ES-I3 (cell line): ENCODE measurements around the gene RERE.

Experiments
- H3K36me3 ChIP-seq: 2 replicates; pipeline ENCODE4 v1.6.1; 2013; ENCODE audit warnings: mild to moderate bottlenecking, low read length, control low read depth, moderate library complexity; ENCODE audit not compliant: insufficient read depth
- H3K4me1 ChIP-seq: 2 replicates; pipeline ENCODE4 v1.6.1; 2013; ENCODE audit warnings: mild to moderate bottlenecking, control low read depth, low read length; ENCODE audit not compliant: insufficient read depth
- H3K9ac ChIP-seq: 2 replicates; pipeline ENCODE4 v1.6.1; 2013; ENCODE audit warnings: low read depth, mild to moderate bottlenecking, low read length, moderate library complexity
- H3K9me3 ChIP-seq: 2 replicates; pipeline ENCODE4 v1.6.1; 2013; ENCODE audit warnings: mild to moderate bottlenecking, low read length, moderate library complexity; ENCODE audit not compliant: control insufficient read depth, insufficient read depth

The RERE gene

DNA sequence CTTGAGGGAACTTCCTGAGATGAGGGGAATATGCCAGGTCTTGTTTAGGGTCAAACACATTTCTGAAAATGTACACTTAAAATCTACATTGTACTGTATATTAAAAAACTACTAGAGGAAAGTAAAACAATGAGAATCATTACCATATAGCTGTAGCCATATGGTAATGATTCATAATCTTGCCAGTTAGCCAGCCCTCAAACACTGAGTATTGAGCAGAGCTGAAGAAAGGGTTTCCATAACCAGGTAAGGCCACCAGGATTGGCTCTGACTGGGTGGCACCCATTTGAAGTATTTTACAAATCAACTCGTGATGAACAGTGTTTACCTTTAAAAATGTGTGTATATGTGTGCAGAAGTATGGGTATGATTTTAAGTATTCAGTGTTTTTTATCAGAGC is 272.8 kb downstream of the RERE start:
- H3K36me3 ChIP-seq = peaks cover 8% of the 10 kb centered on the region
- no peaks in the 10 kb centered on the region; the same call in 1 of the 2 replicates for H3K9me3 ChIP-seq
- no peaks in the 10 kb centered on the region for H3K4me1 ChIP-seq
- H3K9ac ChIP-seq = no peak overlapping the region

DNA sequence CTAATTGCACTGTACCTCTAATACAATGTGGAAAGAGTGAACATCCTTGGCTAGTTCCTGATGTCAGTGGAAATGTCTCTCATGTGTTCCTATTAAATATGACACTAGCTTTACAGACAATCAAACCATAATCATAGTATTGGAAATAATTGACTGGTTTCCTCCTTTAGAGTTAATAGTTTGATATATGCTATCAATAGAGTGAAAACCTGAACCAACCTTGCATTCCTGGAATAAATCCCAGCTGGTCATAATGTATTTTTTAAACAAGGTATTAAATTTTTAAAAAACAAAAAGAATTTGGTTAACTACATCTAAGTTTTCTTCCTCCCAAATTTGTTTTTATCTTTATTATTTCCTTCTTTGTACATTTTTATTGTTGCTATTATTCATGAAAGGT is 273.5 kb downstream of the RERE start:
- H3K9ac ChIP-seq = no peak overlapping the region
- H3K4me1 ChIP-seq = no peaks in the 10 kb centered on the region
- H3K36me3 ChIP-seq = peaks cover 8% of the 10 kb centered on the region
- H3K9me3 ChIP-seq = no peaks in the 10 kb centered on the region; the same call in 1 of the 2 replicates

DNA sequence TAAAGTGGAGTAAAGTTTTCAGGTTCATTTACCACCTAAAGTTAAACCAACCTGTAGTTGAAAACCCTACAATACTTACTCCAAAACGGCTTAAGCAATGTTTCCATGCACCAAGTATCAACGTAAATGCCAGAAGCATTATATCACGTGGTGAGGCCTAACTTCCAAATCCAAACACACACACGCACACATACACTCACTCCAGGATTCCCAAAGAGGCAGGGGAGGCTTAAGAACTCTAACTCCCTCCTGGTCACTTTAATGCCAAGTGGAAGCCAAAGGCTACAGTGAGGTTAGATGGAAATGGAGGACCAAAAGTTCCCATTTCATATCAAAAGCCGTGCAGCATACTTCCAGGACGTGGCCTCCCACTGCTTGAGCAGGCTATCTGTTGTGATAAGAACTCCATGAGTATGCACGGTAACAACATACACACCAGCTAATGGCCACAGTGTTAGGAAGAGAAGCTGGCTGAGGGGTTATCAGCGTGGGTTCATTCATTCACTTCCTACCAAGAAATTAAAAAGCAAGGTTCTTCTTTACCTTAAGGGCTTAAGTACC is 275.4 kb downstream of the RERE start:
- no peaks in the 10 kb centered on the region; the same call in 1 of the 2 replicates for H3K9me3 ChIP-seq
- no peak overlapping the region for H3K9ac ChIP-seq
- H3K4me1 ChIP-seq = no peaks in the 10 kb centered on the region
- peaks cover 12% of the 10 kb centered on the region for H3K36me3 ChIP-seq

DNA sequence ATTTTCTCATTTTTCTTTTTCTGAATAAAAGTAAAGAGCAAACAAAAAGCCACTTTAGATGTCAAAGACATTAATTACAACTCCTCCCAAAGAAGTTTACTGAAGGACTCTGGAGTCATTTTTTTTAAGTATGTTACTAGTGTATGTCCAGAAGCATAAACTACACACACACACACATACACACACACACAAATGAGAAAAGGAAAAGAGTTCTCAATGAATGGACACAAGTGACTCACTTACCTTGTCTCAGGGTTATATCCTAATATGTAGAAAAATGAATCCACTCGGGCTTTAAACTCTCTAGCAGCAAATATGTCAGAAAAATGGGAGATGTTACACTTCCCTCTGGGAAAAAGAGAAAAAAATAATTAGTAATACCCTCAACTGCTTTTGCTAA is 276.5 kb downstream of the RERE start:
- no peaks in the 10 kb centered on the region for H3K4me1 ChIP-seq
- H3K36me3 ChIP-seq = peaks cover 16% of the 10 kb centered on the region
- no peaks in the 10 kb centered on the region; the same call in 1 of the 2 replicates for H3K9me3 ChIP-seq
- H3K9ac ChIP-seq = no peak overlapping the region

DNA sequence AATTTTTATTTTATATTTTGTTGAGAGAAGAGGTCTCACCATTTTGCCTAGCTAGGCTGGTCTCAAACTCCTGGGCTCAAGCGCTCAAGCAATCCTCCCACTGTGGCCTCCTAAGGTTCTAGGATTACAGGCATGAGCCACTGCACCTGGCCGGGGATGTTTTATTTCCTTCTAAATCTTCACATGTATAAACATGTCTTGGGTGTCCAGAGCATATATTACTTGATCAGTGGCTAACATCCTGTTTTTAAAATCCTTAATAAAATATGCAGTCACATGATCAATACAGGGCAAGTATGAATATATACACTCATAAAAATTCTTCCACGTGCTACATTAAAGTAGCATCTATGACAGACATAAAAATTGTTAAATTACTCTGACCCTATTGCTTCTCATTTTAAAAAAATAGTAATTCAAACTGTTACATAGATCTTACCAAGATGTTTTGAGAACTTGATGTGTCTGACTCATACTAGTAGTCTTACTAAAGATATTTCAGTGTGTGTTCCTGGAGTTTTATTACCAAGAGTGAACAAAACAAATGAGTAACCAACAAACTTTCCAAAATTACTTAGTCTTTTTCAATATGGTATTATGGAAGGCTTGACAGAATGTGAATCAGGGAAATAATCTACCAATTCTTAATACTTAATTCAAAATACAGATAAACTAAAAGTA is 277.0 kb downstream of the RERE start:
- no peak overlapping the region for H3K9ac ChIP-seq
- H3K4me1 ChIP-seq = no peaks in the 10 kb centered on the region
- peaks cover 16% of the 10 kb centered on the region for H3K36me3 ChIP-seq
- no peaks in the 10 kb centered on the region; the same call in 1 of the 2 replicates for H3K9me3 ChIP-seq

DNA sequence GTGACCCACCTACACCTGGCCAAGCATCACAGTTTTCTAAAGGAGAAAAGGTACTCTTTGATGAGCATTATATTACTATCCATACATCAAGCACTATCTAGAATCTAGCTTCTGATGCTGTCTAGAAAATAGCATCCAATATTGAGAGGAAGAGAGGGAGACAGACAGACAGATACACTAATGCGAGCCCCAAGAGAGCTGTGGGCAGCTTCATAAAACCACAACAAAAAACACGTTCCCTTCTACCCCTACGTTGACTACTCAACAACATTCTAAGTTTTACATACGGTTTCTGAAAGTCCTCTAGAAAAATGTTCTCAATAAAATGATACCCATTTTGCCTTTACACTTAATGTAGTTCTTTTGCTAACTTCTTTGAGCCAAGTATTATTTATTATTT is 277.8 kb downstream of the RERE start:
- H3K4me1 ChIP-seq = no peaks in the 10 kb centered on the region
- peaks cover 14% of the 10 kb centered on the region for H3K36me3 ChIP-seq
- H3K9ac ChIP-seq = no peak overlapping the region
- no peaks in the 10 kb centered on the region; the same call in 1 of the 2 replicates for H3K9me3 ChIP-seq

DNA sequence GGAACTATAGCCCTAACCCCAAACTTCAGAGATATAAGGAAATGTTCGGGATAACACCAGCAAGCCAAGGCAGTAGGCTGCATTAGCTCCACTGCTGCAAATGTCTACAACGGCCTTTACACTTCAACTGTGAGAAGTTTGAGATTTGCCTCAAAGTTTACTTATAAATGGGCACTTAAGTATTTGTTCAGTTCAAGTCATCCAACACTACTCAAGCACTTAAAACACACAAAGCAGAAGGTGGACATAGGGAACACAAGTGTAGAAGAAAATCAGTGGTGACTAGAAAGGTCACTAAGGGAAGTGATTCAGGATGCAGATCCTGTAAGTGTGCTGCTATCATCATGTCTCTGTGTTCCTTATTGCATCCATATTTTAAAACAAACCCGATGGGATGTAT is 278.9 kb downstream of the RERE start:
- Histone ChIP-seq H3K4me1 (no peaks in the 10 kb centered on the region), H3K9me3 (no peaks in the 10 kb centered on the region), H3K36me3 (peaks cover 11% of the 10 kb centered on the region), H3K9ac (no peak overlapping the region)

DNA sequence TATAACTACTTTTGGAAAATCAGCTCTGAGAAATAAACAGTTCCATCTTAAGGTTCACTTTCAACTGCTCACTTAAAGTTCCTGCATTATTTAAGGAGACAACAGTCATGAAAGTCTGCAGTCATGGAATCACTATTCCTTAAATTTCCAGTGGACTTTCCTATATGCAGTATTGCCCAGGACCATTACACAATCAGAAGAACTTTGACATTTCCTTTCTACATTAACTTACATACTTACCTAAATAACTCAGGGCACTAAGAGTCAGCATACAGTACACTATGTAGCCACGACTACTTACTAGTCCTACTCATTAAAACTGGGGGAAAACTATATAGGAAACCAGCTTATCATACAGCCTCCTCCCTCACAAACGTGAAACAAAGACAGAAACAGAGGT is 279.4 kb downstream of the RERE start:
- Histone ChIP-seq H3K4me1 (no peaks in the 10 kb centered on the region), H3K36me3 (peaks cover 11% of the 10 kb centered on the region), H3K9me3 (no peaks in the 10 kb centered on the region), H3K9ac (no peak overlapping the region)

DNA sequence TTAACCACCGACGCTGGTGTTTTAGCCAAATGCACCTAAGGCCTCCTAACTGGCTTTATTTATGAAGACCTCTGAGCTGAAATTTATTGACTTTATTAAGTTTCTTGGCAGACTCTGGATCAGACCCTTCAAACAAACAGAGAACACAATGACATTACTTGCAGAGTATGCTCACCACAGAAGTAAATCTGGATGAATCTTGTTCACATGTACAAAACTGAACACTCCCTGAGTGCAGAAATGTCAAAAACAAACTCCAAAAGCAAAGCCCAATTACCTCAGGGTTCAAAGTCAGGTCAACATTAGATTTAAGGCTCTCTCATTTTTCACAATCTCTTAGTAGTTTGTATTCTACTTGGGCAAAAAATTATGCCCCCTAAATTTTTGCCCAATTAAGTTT is 280.9 kb downstream of the RERE start:
- Histone ChIP-seq H3K9ac (no peak overlapping the region), H3K4me1 (no peaks in the 10 kb centered on the region), H3K36me3 (peaks cover 11% of the 10 kb centered on the region)

DNA sequence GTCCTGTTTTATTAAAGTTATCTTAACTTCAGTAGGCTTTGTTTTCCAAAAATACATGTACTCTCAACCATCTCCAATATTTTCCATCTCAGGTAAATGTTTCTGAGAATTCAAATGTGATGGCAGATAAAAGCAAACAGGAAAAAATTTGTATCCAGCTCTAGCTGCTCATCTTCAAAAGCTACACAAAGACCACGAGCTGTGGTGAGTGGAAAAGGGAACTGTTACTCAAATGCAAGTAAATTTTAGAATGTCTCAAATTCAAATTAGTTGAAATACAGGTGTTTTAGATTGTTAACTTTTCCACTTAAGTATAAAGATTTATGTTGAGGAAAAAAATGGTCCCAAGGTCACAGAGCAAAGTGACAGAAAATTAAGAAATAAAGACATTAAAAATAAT is 283.5 kb downstream of the RERE start:
- Histone ChIP-seq H3K4me1 (no peaks in the 10 kb centered on the region), H3K9me3 (no peaks in the 10 kb centered on the region), H3K9ac (no peak overlapping the region), H3K36me3 (peaks cover 8% of the 10 kb centered on the region; the same call in 1 of the 2 replicates)

More for the DNA sequence above, 280.9 kb downstream of the RERE start:
- no peaks in the 10 kb centered on the region for H3K9me3 ChIP-seq

DNA sequence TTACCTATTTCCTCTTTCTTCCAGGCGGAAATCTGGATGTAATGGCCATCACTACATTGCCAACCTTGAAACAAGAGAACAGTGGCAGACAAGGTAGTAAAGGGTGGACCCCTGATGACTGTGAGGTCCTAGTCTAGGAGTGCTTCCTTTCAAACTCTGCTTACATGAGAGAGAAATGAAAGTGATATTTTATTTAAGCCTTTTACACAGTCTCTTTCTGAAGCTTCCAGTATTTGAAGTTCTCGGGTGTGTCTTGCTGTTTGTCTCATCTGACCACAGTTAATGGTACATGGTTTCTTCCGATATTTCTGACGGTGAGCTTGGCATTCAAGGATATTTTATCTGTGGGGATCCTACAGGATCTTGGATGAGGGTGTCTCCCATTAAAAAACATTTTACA is 284.3 kb downstream of the RERE start:
- Histone ChIP-seq H3K4me1 (no peaks in the 10 kb centered on the region), H3K9me3 (no peaks in the 10 kb centered on the region), H3K36me3 (0 out of 2 replicates have a peak, but pooled peaks cover 4% of the 10 kb centered on the region), H3K9ac (no peak overlapping the region)

DNA sequence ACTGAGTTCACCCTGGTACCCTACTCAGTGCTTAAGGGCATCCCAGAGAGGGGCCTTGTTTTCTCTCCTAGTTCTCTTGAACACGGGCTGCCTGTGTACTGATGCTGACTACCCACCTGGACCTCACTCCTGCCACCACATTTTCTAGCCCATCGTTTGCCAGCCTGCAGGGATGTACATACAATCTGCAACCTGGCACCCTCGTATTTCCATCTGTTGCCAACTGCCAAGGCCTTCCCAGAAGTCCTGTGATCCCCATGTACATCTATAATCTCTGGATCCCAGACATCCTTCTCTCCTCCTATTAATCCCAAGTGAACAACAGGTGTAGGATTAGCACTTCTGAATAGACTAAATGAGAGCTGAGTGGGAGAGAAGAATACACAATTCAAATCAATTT is 287.5 kb downstream of the RERE start:
- Histone ChIP-seq H3K9me3 (no peaks in the 10 kb centered on the region), H3K4me1 (peaks cover 22% of the 10 kb centered on the region), H3K36me3 (no peaks in the 10 kb centered on the region), H3K9ac (no peak overlapping the region)

DNA sequence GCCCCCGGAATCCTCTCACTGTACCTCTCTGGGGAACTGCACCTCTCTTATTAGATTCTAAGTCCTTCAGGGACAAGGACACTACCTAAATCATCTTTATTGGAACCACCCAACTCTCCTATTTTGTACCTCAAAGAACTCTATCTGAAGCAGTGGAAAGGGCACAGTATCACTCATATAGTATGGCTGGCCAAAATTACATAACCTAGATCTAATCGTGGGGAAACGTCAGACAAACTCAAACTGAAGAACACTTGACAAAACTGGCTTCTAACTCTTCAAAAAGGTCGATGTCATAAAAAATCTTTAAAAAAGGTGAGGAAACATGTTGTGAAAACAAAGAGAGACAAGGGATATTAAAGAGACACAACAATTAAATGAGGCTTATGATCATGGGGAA is 289.5 kb downstream of the RERE start:
- peaks cover 28% of the 10 kb centered on the region for H3K4me1 ChIP-seq
- 0 out of 2 replicates have a peak, but pooled peaks cover 4% of the 10 kb centered on the region for H3K36me3 ChIP-seq
- no peaks in the 10 kb centered on the region for H3K9me3 ChIP-seq
- H3K9ac ChIP-seq = no peak overlapping the region

DNA sequence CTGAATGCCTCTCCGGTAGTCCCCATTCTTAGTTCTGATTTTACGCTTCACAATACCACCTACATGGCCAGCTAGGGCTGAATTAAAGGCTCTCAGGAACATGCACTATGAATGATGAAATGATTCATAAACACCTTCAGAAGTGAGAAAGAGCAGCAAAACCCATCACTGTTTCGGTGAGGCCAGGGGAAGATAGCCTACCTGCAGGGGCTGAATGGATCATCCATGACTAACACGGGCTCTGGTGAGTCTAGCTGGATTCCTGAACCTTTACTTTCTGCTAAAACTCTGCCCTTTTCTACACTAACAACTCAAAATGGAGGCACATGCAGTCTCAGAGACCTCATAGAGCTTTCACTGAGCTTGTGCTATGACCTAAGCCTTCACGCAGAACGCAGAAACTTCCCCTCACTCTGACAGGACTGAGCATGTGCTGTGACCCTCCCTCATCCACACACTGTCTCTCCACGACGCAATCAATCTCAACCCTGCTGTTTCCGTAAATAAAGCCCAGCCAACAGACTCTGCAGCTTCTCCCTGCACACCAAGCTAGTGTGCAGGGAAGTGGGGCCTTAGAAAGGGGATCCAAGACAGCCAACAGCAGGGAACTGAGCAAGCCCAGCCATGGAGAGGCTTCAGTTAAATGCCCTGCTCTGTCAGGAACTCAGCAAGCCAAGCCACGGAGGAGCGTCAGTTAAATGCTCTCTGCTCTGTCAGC is 291.7 kb downstream of the RERE start:
- Histone ChIP-seq H3K9ac (peak overlapping the region; percentile 28), H3K4me1 (peaks cover 28% of the 10 kb centered on the region), H3K9me3 (no peaks in the 10 kb centered on the region), H3K36me3 (0 out of 2 replicates have a peak, but pooled peaks cover 4% of the 10 kb centered on the region)

DNA sequence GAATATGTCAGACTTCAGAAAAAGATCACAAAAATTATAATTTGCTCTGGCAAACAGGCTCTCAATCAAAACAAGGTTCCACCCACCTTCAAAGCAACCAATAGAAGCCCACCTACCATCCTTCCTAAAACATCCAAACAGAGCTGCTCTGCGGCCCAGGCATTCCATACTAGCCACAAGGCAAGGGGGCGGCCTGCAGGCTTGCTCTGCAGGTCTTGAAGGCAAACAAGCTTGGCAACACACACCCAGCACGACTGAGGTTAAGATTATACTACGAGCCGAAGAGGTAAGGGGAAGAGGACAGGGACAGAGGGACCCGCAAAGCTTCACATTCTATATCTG is 292.3 kb downstream of the RERE start:
- Histone ChIP-seq H3K36me3 (0 out of 2 replicates have a peak, but pooled peaks cover 4% of the 10 kb centered on the region), H3K9me3 (no peaks in the 10 kb centered on the region), H3K9ac (0 out of 2 replicates have a peak overlapping the region, but pooled peaks have one; percentile 3), H3K4me1 (peaks cover 28% of the 10 kb centered on the region)
